Activated CD4-positive, CD25-positive, alpha-beta regulatory T cell treated with anti-CD3 and anti-CD28 coated beads, Interleukin-2, amount 50 U/mL, for 72 hours (primary cell): ENCODE measurements around the gene SLC10A6.
"Not testable (repeated sequence)": the region's sequence is repeated elsewhere in the genome, so short reads cannot be mapped to it uniquely, and the experiment has no call there.

Source experiments
- DNase-seq: peaks from one replicate; pipeline ENCODE4 v3.0.0; 2021

SLC10A6 gene

GRCh38 chr4:86848732-86849619 lies at the start of gene SLC10A6:
Gene SLC10A6, minus strand, starts transcription at chr4:86849384. Its CDS starts 269 bp downstream, at chr4:86849115.
- no peak for DNase-seq

GRCh38 chr4:86898562-86898961 lies 49.4 kb upstream of the SLC10A6 start:
- DNase-seq, result no peak

- DNase-seq, result no peak
Measured at GRCh38 chr4:86896596-86896995, 47.4 kb upstream of the SLC10A6 start.

- no peak for DNase-seq
Measured at GRCh38 chr4:86895692-86896488, 46.7 kb upstream of the SLC10A6 start.

- DNase-seq, result no peak
Measured at GRCh38 chr4:86894455-86894854, 45.3 kb upstream of the SLC10A6 start.

GRCh38 chr4:86893136-86893535 lies 44.0 kb upstream of the SLC10A6 start:
- DNase-seq, result no peak

- no peak for DNase-seq
Measured at GRCh38 chr4:86892636-86892960, 43.4 kb upstream of the SLC10A6 start.

- DNase-seq, result peak; percentile 30
Measured at GRCh38 chr4:86891762-86892635, 42.8 kb upstream of the SLC10A6 start, which contains the start of gene C4orf36. Gene C4orf36, minus strand, starts transcription at chr4:86892422. Its CDS starts 902 bp downstream, at chr4:86891520.

- DNase-seq, result no peak
Measured at GRCh38 chr4:86890790-86891189, 41.6 kb upstream of the SLC10A6 start.

- DNase-seq, result no peak
Measured at GRCh38 chr4:86879641-86880040, 30.5 kb upstream of the SLC10A6 start.

- DNase-seq, result no peak
Measured at GRCh38 chr4:86878640-86879039, 29.5 kb upstream of the SLC10A6 start.

- DNase-seq, result no peak
Measured at GRCh38 chr4:86876894-86877685, 27.9 kb upstream of the SLC10A6 start.

GRCh38 chr4:86875436-86875835 lies 26.3 kb upstream of the SLC10A6 start:
- DNase-seq, result not testable (repeated sequence)

GRCh38 chr4:86872135-86872534 lies 23.0 kb upstream of the SLC10A6 start:
- DNase-seq, result no peak

- DNase-seq, result no peak
Measured at GRCh38 chr4:86870442-86871069, 21.4 kb upstream of the SLC10A6 start.

- DNase-seq, result no peak
Measured at GRCh38 chr4:86857341-86858052, 8.3 kb upstream of the SLC10A6 start.

GRCh38 chr4:86856896-86857295 lies 7.7 kb upstream of the SLC10A6 start:
- no peak for DNase-seq

GRCh38 chr4:86855572-86855971 lies 6.4 kb upstream of the SLC10A6 start:
- DNase-seq, result no peak

GRCh38 chr4:86853209-86853608 lies 4.0 kb upstream of the SLC10A6 start:
- no peak for DNase-seq

GRCh38 chr4:86848136-86848535 lies 1.0 kb downstream of the SLC10A6 start:
- no peak for DNase-seq

- no peak for DNase-seq
Measured at GRCh38 chr4:86847571-86847970, 1.6 kb downstream of the SLC10A6 start.
